Hepatocyte (in vitro differentiated cells): Measurements from ENCODE around the gene GGTLC3. TPM values are rescaled to one million over a fixed set of nuclear protein-coding genes. Genes with fewer than 3 reads are reported as not detected.
"Not testable (repeated sequence)": the region's sequence is repeated elsewhere in the genome, so short reads cannot be mapped to it uniquely, and the experiment has no call there.

ENCODE experiments used
- DNase-seq: peaks from one replicate; pipeline ENCODE4 v3.0.0-alpha.2; 2016; ENCODE audit warnings: low spot score
- H2AFZ ChIP-seq: fragments of 200-600 bp; sonication (generic); 2 replicates; pipeline ENCODE4 v1.6.0; 2016; ENCODE audit warnings: antibody characterized with exemption, mild to moderate bottlenecking
- H3K27ac ChIP-seq: fragments of 200-600 bp; sonication (generic); 2 replicates; pipeline ENCODE4 v1.5.1; 2016; ENCODE audit warnings: mild to moderate bottlenecking
- H3K27me3 ChIP-seq: fragments of 200-600 bp; sonication (generic); 2 replicates; pipeline ENCODE4 v1.6.1; 2016
- H3K36me3 ChIP-seq: fragments of 200-600 bp; sonication (generic); replicated peaks from 2 replicates; pipeline ENCODE4 v1.5.1; 2016; ENCODE audit warnings: low read depth; ENCODE audit not compliant: insufficient read depth
- H3K4me1 ChIP-seq: fragments of 200-600 bp; sonication (generic); 2 replicates; pipeline ENCODE4 v1.5.1; 2016; ENCODE audit warnings: mild to moderate bottlenecking, moderate library complexity; ENCODE audit not compliant: insufficient read depth
- H3K4me2 ChIP-seq: fragments of 200-600 bp; sonication (generic); 2 replicates; pipeline ENCODE4 v1.6.0; 2016
- H3K4me3 ChIP-seq: fragments of 200-600 bp; sonication (generic); 2 replicates; pipeline ENCODE4 v1.5.1; 2016; ENCODE audit warnings: mild to moderate bottlenecking
- H3K79me2 ChIP-seq: fragments of 200-600 bp; sonication (generic); 2 replicates; pipeline ENCODE4 v1.6.0; 2017; ENCODE audit warnings: mild to moderate bottlenecking
- H3K9me2 ChIP-seq: fragments of 200-600 bp; sonication (generic); replicated peaks from 2 replicates; pipeline ENCODE4 v1.6.0; 2017; ENCODE audit warnings: mild to moderate bottlenecking; ENCODE audit not compliant: insufficient read depth
- H3K9me3 ChIP-seq: fragments of 200-600 bp; sonication (generic); 2 replicates; pipeline ENCODE4 v1.5.1; 2016; ENCODE audit warnings: low read depth, mild to moderate bottlenecking
- H4K20me1 ChIP-seq: fragments of 200-600 bp; sonication (generic); 2 replicates; pipeline ENCODE4 v1.6.0; 2016; ENCODE audit warnings: mild to moderate bottlenecking; ENCODE audit not compliant: insufficient read depth, poor library complexity, severe bottlenecking
- WGBS: methylation state at CpG from one replicate; pipeline ENCODE4 v1.1.6; 2016; ENCODE audit warnings: low lambda C conversion rate; ENCODE audit errors: missing lambda C conversion rate; 5-methylcytosine and 5-hydroxymethylcytosine counted together
- polyA plus RNA-seq: library from polyadenylated mRNA; unstranded; fragments of >200 nt; fragmentation: Nextera tagmentation; extraction: Ambion mirVana; gene quantifications from 2 replicates; pipeline ENCODE4 v1.2.1, GENCODE V29; 2016
- total RNA-seq: library from RNA; depleted of rRNA; stranded (reverse); fragments of >200 nt; gene quantifications from 2 replicates; pipeline ENCODE4 v1.2.3, GENCODE V29; 2014

The GGTLC3 gene
- total and polyA plus RNA-seq, 2 experiments from 2014 or later = not detected

- not testable (repeated sequence) for H3K4me1 ChIP-seq, H3K36me3 ChIP-seq, H3K27me3 ChIP-seq, DNase-seq, H2AFZ ChIP-seq, H3K27ac ChIP-seq, H3K4me3 ChIP-seq, H3K4me2 ChIP-seq, H3K9me2 ChIP-seq, H3K79me2 ChIP-seq, H4K20me1 ChIP-seq, H3K9me3 ChIP-seq
- WGBS = no CpG with 5 or more reads among the region's 4 CpGs
Measured at GRCh38 chr22:18523328-18523727, 5.4 kb upstream of the GGTLC3 start.

- not testable (repeated sequence) for H2AFZ ChIP-seq, H3K27ac ChIP-seq, H3K4me1 ChIP-seq, H4K20me1 ChIP-seq, DNase-seq, H3K9me3 ChIP-seq, H3K79me2 ChIP-seq, H3K36me3 ChIP-seq, H3K4me3 ChIP-seq, H3K27me3 ChIP-seq, H3K9me2 ChIP-seq, H3K4me2 ChIP-seq
- whole genome bisulfite sequencing = no CpG with 5 or more reads among the region's 6 CpGs
Measured at GRCh38 chr22:18522762-18523161, 4.8 kb upstream of the GGTLC3 start.

DNA sequence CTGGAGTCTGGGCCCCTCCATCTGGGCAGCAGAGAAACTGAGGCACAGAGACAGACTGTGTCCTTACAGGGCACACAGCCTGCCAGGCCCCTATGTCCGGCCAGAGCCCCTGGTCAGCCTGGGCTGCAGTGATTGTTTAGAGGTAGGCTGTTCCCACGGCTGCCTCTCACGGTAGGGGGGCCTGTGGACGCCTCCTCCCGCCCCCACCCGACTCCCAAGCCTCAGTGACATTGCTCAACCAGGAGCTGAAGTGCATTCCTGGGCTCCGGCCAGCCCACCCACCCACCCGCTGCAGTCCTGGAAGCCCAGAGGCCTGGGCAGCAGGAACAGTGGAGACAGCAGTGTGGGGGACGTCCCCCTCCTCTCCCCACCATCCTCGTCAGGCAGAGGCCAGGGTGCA lies 4.5 kb downstream of the GGTLC3 start:
- not testable (repeated sequence) for H3K36me3 ChIP-seq, H3K9me3 ChIP-seq, H3K9me2 ChIP-seq, H3K79me2 ChIP-seq, H3K4me2 ChIP-seq, H3K4me1 ChIP-seq, H3K27me3 ChIP-seq, H3K27ac ChIP-seq, H4K20me1 ChIP-seq, H3K4me3 ChIP-seq, DNase-seq, H2AFZ ChIP-seq
- no CpG with 5 or more reads among the region's 10 CpGs for WGBS

DNA sequence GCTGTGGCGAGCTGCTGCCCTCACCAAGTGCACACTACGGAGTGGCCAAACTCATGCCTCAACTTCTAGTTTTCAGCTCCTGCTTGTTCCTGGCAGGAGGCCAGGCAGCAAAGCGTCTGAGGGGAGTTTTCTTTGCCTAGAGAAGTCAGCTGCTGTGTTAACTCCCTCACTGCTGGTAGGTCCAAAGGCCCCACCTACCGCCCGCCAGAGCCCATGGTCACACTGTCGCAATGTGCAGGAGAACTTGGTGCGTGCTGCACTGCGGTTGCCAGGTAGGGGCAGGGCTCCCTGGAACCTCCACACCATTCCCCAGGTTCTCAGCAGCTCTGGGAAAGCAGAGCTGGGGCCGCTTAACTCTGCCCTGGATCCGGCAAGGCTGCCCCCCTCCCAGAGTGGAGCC lies 5.6 kb downstream of the GGTLC3 start:
- no CpG with 5 or more reads among the region's 10 CpGs for WGBS

DNA sequence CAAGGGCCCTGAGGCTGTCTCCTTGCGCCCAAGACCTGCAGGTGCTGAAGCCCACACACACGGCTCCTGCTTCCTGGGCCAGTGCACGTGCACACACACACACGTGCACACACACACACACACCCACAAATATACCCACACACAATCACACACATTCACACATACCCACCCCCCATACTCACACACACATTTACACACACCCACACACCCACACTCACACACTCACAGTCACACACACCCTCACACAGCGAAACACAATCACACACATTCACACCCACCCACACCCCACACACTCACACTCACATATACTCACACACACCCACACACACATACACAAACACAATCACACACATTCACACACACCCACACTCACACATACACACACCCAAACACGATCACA lies 6.6 kb downstream of the GGTLC3 start:
- H3K4me2 ChIP-seq, H3K27me3 ChIP-seq, H4K20me1 ChIP-seq, H3K4me3 ChIP-seq, H3K36me3 ChIP-seq, DNase-seq, H2AFZ ChIP-seq, H3K79me2 ChIP-seq, H3K9me2 ChIP-seq, H3K9me3 ChIP-seq, H3K4me1 ChIP-seq, H3K27ac ChIP-seq: not testable (repeated sequence)
- no CpG with 5 or more reads among the region's 6 CpGs for WGBS

More for the DNA sequence above, 5.6 kb downstream of the GGTLC3 start:
- not testable (repeated sequence) for H3K4me3 ChIP-seq, H3K4me2 ChIP-seq, H3K4me1 ChIP-seq, H3K36me3 ChIP-seq, H4K20me1 ChIP-seq, H3K9me3 ChIP-seq, H2AFZ ChIP-seq, DNase-seq, H3K27ac ChIP-seq, H3K79me2 ChIP-seq, H3K9me2 ChIP-seq, H3K27me3 ChIP-seq

DNA sequence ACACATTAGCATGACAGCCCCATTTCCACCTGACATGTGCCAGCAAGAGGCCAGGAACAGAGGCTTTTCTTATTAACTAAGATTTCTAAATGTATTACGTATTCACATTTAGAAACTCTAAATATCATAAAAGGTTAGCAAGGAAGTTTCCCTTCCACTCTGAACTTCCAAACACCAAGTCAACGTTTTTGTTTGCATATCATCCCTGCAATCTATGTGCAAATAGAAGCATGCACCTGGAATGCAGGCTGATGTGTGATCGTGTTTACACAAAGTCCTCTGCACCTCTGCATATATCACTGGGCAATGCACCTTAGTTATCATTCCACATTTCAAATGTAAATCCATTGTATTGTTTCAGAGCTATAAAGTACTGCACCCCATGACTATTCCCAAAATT lies 21.7 kb downstream of the GGTLC3 start:
- not testable (repeated sequence) for H3K4me1 ChIP-seq, DNase-seq, H3K27ac ChIP-seq, H3K9me2 ChIP-seq, H3K9me3 ChIP-seq, H2AFZ ChIP-seq, H3K4me2 ChIP-seq, H3K27me3 ChIP-seq, H3K79me2 ChIP-seq, H3K36me3 ChIP-seq, H3K4me3 ChIP-seq, H4K20me1 ChIP-seq
- 10% methylated on average over 2 of the region's 3 CpGs for WGBS

Other genes with a start within 250 kb of the GGTLC3 start
- 0.40 and 1.5 TPM in 2 replicates for gene TMEM191B, start 9.6 kb upstream of the GGTLC3 start, total RNA-seq
- 3.2 and 8.0 TPM in 2 replicates for gene TMEM191B, start 9.6 kb upstream of the GGTLC3 start, polyA plus RNA-seq
- 0.04 and 0.17 TPM in 2 replicates for gene RIMBP3, start 93.8 kb upstream of the GGTLC3 start, total RNA-seq
- 0.02 and 0.15 TPM in 2 replicates for gene RIMBP3, start 93.8 kb upstream of the GGTLC3 start, polyA plus RNA-seq